ENCODE results near the gene SLC35D2.

Gene SLC35D2

DNA sequence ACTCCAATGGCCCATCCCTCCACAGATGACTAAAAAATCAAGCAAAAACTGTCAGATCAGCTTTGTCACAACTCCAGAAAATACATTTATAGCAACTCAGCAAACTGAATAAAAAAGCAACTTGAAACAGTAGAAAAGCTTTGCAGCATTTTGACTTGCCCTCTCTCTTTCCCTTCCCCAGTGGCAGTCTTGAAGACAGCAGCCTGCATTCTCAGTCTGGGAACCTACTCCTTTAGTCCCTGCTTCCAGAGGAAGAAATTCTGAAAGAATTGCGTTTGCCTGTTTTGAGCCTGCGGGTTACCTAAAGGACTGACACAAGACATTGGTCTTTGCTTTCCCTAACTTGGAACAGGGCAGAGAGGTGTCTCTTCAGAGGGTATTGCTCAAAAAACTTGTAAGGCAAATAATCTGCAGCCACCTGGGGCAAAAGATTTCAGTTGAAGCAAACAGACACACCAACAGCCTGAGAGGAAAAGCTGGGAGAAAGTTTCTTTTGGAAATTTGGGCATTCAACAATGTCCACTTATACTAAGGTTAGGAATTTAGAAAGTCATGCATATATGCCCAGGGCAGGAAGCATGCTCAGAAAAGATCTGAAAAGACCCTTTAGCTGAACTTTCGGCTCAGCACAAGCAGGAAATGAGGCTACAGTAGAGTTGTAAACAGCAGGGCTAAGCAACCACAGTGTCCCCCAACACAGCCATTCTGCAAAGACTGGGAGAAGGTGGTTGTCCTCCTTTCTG lies 15.2 kb upstream of the SLC35D2 start:
- H3K4me3 ChIP-seq (ENCODE audit: low read depth, low read length): no peak overlapping the region
- TF ChIP-seq, protein P1, sequence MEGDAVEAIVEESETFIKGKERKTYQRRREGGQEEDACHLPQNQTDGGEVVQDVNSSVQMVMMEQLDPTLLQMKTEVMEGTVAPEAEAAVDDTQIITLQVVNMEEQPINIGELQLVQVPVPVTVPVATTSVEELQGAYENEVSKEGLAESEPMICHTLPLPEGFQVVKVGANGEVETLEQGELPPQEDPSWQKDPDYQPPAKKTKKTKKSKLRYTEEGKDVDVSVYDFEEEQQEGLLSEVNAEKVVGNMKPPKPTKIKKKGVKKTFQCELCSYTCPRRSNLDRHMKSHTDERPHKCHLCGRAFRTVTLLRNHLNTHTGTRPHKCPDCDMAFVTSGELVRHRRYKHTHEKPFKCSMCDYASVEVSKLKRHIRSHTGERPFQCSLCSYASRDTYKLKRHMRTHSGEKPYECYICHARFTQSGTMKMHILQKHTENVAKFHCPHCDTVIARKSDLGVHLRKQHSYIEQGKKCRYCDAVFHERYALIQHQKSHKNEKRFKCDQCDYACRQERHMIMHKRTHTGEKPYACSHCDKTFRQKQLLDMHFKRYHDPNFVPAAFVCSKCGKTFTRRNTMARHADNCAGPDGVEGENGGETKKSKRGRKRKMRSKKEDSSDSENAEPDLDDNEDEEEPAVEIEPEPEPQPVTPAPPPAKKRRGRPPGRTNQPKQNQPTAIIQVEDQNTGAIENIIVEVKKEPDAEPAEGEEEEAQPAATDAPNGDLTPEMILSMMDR (IDR thresholded peaks at IDR 0.05; ENCODE audit: borderline replicate concordance, insufficient read depth, low read depth, low read length): no peak

DNA sequence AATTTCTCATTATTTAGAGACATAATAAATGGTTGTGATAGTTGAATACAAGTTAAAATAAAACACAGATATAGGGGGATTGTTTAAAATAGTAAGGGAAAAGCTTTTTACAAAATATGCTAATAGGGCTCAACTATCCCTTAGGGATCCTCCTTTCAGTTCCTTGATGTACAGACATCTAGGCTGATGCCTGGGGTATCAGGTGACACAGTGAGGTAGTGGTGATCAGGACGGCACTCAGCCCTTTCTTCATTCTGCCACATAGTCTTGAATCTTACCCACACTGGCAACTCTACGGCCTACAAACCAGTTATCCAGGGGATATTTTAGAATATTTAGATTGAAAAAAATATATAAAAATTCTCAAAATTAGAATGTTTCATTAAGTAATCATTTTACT lies 12.5 kb upstream of the SLC35D2 start:
- no peak overlapping the region for H3K4me3 ChIP-seq (ENCODE audit: low read depth, low read length)
- TF ChIP-seq, protein P1 (IDR thresholded peaks at IDR 0.05; ENCODE audit: borderline replicate concordance, insufficient read depth, low read depth, low read length): no peak

DNA sequence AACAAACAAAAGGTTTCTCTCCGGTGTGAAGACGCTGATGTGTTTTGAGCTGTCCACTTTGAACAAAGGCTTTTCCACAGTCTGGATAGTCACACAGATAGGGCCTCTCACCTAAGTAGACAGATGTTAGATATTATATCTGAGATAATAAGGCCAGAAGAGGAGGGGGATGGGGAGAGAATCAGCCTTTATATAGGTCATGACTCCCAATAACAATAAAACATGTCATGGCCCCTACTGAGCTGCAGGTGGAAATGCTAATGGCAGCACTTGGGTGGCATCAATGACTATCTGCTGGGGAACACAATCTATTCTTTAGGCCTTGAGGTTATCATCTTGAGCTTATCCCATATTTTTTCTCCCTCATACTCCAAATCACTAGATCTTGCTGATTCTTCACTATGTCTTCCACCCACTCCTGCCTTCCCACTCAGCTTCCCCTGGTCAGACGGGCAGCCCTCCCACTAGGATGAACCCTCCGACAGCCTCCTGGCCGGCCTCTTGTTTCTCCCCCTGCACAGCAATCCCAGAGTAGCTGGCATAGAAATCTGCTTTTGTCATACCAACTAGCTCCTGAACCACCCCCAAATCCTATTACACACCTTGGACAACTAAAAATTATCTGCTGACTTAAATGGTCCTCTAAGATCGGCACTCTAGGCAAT lies 11.5 kb upstream of the SLC35D2 start:
- no peak overlapping the region for H3K4me3 ChIP-seq (ENCODE audit: low read depth, low read length)

DNA sequence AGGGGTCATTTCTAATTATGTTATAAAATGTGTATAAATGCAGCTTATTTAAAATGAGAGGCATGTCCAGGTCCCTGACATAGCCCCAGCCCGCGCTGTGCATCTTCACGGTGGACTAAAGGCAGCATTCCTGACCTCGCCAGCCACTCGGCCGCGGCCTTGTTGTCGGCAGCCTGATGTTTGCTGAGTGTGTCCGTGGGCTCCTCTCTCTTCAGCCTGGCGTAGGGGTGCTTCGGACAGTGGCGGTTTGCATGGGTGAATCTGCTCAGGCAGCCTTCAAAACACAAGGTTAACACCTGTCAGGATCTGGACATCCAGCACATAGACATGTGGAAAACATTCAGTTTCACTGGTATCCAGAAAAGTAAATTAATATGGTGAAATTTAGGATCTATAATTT lies 8.8 kb upstream of the SLC35D2 start:
- TF ChIP-seq, protein P1 (IDR thresholded peaks at IDR 0.05; ENCODE audit: borderline replicate concordance, insufficient read depth, low read depth, low read length): no peak
- no peak overlapping the region for H3K4me3 ChIP-seq (ENCODE audit: low read depth, low read length)

More for the DNA sequence above, 11.5 kb upstream of the SLC35D2 start:
- TF ChIP-seq, protein P1 (IDR thresholded peaks at IDR 0.05; ENCODE audit: borderline replicate concordance, insufficient read depth, low read depth, low read length): no peak

DNA sequence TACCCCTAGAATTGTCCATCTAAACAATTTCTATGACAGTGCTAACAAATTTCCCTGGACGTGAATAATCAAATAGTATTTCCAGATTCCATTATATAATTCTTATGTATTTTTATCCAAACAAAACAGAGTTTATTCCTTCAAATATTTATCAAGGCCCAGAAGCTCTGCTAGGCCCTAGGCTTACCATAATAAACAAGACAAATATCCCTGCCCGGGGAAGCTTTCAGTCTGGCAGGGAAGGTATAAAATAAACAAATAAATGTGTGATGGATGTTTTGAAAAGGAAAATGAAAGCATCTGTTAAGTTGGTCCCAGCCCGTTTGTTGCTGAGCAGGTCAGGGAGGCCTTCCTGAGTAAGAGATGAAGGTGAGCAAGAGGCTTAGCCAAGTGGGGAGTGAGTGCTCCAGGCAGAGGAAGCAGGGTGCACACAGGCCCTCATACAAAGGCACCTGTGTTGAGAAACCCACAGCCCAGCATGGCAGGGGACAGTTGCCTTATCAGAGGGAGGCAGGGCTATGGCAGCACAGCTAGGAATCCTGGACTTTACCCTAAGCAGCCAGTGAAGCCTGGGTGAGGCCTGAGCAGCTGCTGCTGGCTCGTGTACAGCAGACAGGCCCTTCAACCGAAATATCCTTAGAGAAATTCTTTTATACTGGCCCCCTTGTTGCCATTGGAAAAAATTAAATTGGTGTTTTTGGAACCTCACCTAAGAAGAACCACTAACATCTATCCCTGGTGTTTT lies 7.7 kb upstream of the SLC35D2 start:
- H3K4me3 ChIP-seq (ENCODE audit: low read depth, low read length): no peak overlapping the region
- TF ChIP-seq, protein P1 (IDR thresholded peaks at IDR 0.05; ENCODE audit: borderline replicate concordance, insufficient read depth, low read depth, low read length): no peak

DNA sequence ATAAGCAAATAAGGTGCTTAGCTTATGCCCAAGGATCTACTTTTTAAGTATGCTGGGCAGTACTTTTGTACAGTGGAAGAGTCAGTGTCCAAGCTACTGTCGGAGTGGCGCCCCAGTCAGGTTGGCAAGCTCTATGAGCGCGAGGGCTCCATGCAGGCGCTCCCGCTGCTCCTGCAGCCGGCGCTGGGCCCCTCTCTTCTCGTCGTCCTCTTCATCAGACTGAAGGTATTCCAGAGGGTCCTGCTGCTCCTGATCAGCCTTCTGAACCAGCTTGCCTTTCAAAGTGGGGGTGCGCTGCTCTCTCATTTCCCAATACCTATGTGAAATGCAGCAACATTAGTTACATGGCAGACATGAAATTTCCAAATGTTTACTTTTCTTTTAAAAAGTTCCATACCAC lies 4.6 kb upstream of the SLC35D2 start:
- H3K4me3 ChIP-seq (ENCODE audit: low read depth, low read length): no peak overlapping the region
- TF ChIP-seq, protein P1 (IDR thresholded peaks at IDR 0.05; ENCODE audit: borderline replicate concordance, insufficient read depth, low read depth, low read length): no peak
